Spleen (tissue), 11 donors: ENCODE measurements around the gene LAMB1. TPM values are rescaled to one million over a fixed set of nuclear protein-coding genes. Genes with fewer than 3 reads are reported as not detected.

Experiments used
- DNase-seq: peaks from one replicate; pipeline ENCODE4 v3.0.0-alpha.2; 2020
- H3K27ac ChIP-seq, 8 donors: fragments of 200-600 bp; sonication (generic) in 7 of 8; 1 replicate in 4 of 8; 2 replicates in 4 of 8; pipeline versions ENCODE4 v1.5.0 to v1.8.0; 2016 to 2021; ENCODE audit warnings: inconsistent platforms in 4 of 8, mild to moderate bottlenecking in 4 of 8, moderate library complexity in 1 of 8
- H3K27me3 ChIP-seq, 7 donors: fragments of 200-600 bp; sonication (generic) in 6 of 7; replicated peaks in 1 of 7; 1 replicate in 4 of 7; 2 replicates in 3 of 7; pipeline versions ENCODE4 v1.5.0 to v1.8.0; 2016 to 2021; ENCODE audit warnings: inconsistent platforms in 3 of 7, mild to moderate bottlenecking in 1 of 7
- H3K36me3 ChIP-seq, 6 donors: fragments of 200-600 bp; sonication (generic) in 5 of 6; 1 replicate in 4 of 6; 2 replicates in 2 of 6; pipeline versions ENCODE4 v1.5.0 to v1.8.0; 2016 to 2021; ENCODE audit warnings: inconsistent platforms in 2 of 6
- H3K4me1 ChIP-seq, 6 donors: fragments of 200-600 bp; sonication (generic) in 5 of 6; 1 replicate in 3 of 6; 2 replicates in 3 of 6; pipeline versions ENCODE4 v1.5.0 to v1.8.0; 2016 to 2021; ENCODE audit warnings: inconsistent platforms in 3 of 6
- H3K4me3 ChIP-seq, 8 donors: fragments of 200-600 bp; sonication (generic) in 7 of 8; 1 replicate in 4 of 8; 2 replicates in 4 of 8; pipeline versions ENCODE4 v1.5.0 to v1.8.0; 2016 to 2021; ENCODE audit warnings: inconsistent platforms in 4 of 8, mild to moderate bottlenecking in 4 of 8, moderate library complexity in 2 of 8
- H3K9me3 ChIP-seq, 8 donors: fragments of 200-600 bp; sonication (generic) in 7 of 8; 1 replicate in 4 of 8; 2 replicates in 4 of 8; pipeline versions ENCODE4 v1.5.0 to v1.8.0; 2016 to 2021; ENCODE audit warnings: inconsistent platforms in 4 of 8
- CTCF ChIP-seq, 11 experiments: fragments of 200-600 bp in 7 of 11; fragments of 450-650 bp in 4 of 11; sonication (generic) in 4 of 11; IDR thresholded peaks in 8 of 11; conservative IDR thresholded peaks in 3 of 11; 1 replicate in 7 of 11; 2 replicates in 4 of 11; pipeline versions ENCODE4 v1.4.0 to v1.8.0; 2016 to 2021; ENCODE audit warnings: antibody characterized with exemption in 11 of 11, inconsistent platforms in 4 of 11, mild to moderate bottlenecking in 1 of 11
- POLR2A ChIP-seq, 3 donors: fragments of 450-650 bp; IDR thresholded peaks; one replicate each; pipeline ENCODE4 v1.5.1; 2017; ENCODE audit warnings: antibody characterized with exemption in 3 of 3, mild to moderate bottlenecking in 1 of 3
- POLR2AphosphoS5 ChIP-seq, 3 donors: sonication (generic); formaldehyde crosslinking; IDR thresholded peaks; one replicate each; pipeline ENCODE4 v1.5.1; 2017; ENCODE audit warnings: antibody characterized with exemption in 3 of 3
- WGBS, 5 donors: extraction: QIAGEN DNeasy Blood & Tissue Kit in 3 of 5; methylation state at CpG; one replicate each; pipeline versions ENCODE4 v1.1.5 to v1.1.7; 2013 to 2018; 5-methylcytosine and 5-hydroxymethylcytosine counted together
- intact Hi-C: fragments of 100-400 bp; cut with DNase I; formaldehyde crosslinking; loops from one replicate; pipeline ENCODE4 v1.15.0; 2023; ENCODE audit warnings: low total_unique reads
- polyA plus RNA-seq, 3 donors: library from polyadenylated mRNA; stranded (reverse); fragments of 200-250 nt; gene quantifications; one replicate each; pipeline ENCODE4 v1.2.1, GENCODE V29; 2013
- total RNA-seq, 7 donors: library from RNA; depleted of rRNA in 3 of 7; stranded (reverse); fragments of >200 nt in 3 of 7; fragmentation: NEBNext Ultra II Directional in 4 of 7; extraction: Animal tissue kit (Norgen Biotek cat#: 25700) in 4 of 7; gene quantifications; one replicate each; pipeline versions ENCODE4 v1.1.0 to v1.2.1, GENCODE V29; 2016 to 2021
- donor health status: healthy with polysubstance abuse.
- donor health status: DM: no; HTN: no; CAD: no; lungs with moderate emphysema.
- donor health status: DM: no; HTN: no; CAD: no.
- donor health status: Bipolar disorder and iron deficiency.
- donor health status: healthy.
- donor health status: DM: no; HTN: no; CAD: no.
- donor health status: DM: yes; HTN: yes; CAD: no.

The LAMB1 gene
- total and polyA plus RNA-seq, 10 donors: 51.4 to 181 (median 126) TPM

GRCh38 chr7:107989618-107990373, 13.2 kb downstream of the LAMB1 start:
- Histone ChIP-seq H3K27me3 (peaks cover 0 to 25% (median 0%) of the 10 kb centered on the region in 7 donors), H3K4me3 (no peak overlapping the region), H3K9me3 (no peaks in the 10 kb centered on the region), H3K27ac (peak overlapping the region in 1 of 8 donors; percentile 25), H3K36me3 (peaks cover 0 to 36% (median 0%) of the 10 kb centered on the region in 6 donors), H3K4me1 (peaks cover 0 to 2% (median 0%) of the 10 kb centered on the region in 6 donors)
- no peak for TF ChIP-seq CTCF (IDR thresholded peaks at IDR 0.05 in 8 of 11, conservative IDR thresholded peaks at IDR 0.05 in 3 of 11)
- no peak for TF ChIP-seq POLR2AphosphoS5 (IDR thresholded peaks at IDR 0.05)
- DNase-seq: no peak
- 83 to 92% (median 88%) methylated on average over 9 of the region's 9 CpGs for WGBS, 5 donors
- intact Hi-C loops: no loop called here

GRCh38 chr7:107982918-107983389, 20.0 kb downstream of the LAMB1 start:
- Histone ChIP-seq H3K27me3 (no peaks in the 10 kb centered on the region), H3K4me1 (no peaks in the 10 kb centered on the region), H3K9me3 (no peaks in the 10 kb centered on the region), H3K4me3 (no peak overlapping the region), H3K27ac (peak overlapping the region in 2 of 8 donors; percentile 5 to 10), H3K36me3 (peaks cover 0 to 33% (median 0%) of the 10 kb centered on the region in 6 donors)
- 47 to 64% (median 54%) methylated on average over 2 of the region's 2 CpGs for WGBS, 5 donors
- intact Hi-C loops: no loop called here
- DNase-seq: no peak
- TF ChIP-seq CTCF (IDR thresholded peaks at IDR 0.05 in 8 of 11, conservative IDR thresholded peaks at IDR 0.05 in 3 of 11) (peak in 1 of 11 experiments; percentile 24), POLR2AphosphoS5 (IDR thresholded peaks at IDR 0.05) (no peak), POLR2A (IDR thresholded peaks at IDR 0.05) (no peak)

- no peak for DNase-seq
- Histone ChIP-seq H3K4me3 (no peak overlapping the region), H3K9me3 (no peaks in the 10 kb centered on the region), H3K4me1 (no peaks in the 10 kb centered on the region), H3K27ac (peak overlapping the region in 2 of 8 donors; percentile 5 to 23), H3K27me3 (no peaks in the 10 kb centered on the region), H3K36me3 (peaks cover 0 to 33% (median 0%) of the 10 kb centered on the region in 6 donors)
- intact Hi-C loops: no loop called here
- WGBS, 5 donors: 71 to 83% (median 78%) methylated on average over 9 of the region's 9 CpGs
- TF ChIP-seq CTCF (IDR thresholded peaks at IDR 0.05 in 8 of 11, conservative IDR thresholded peaks at IDR 0.05 in 3 of 11): no peak
- no peak for TF ChIP-seq POLR2AphosphoS5 (IDR thresholded peaks at IDR 0.05)
- no peak for TF ChIP-seq POLR2A (IDR thresholded peaks at IDR 0.05)
These were observed 20.7 kb downstream of the LAMB1 start for GRCh38 chr7:107982042-107982840.

- DNase-seq: no peak
- Histone ChIP-seq H3K27me3 (no peaks in the 10 kb centered on the region), H3K27ac (peak overlapping the region in 1 of 8 donors; percentile 23), H3K9me3 (no peaks in the 10 kb centered on the region), H3K36me3 (peaks cover 0 to 35% (median 0%) of the 10 kb centered on the region in 6 donors), H3K4me3 (no peak overlapping the region), H3K4me1 (no peaks in the 10 kb centered on the region)
- WGBS, 5 donors: 75 to 88% (median 78%) methylated on average over 4 of the region's 4 CpGs
- TF ChIP-seq POLR2A (IDR thresholded peaks at IDR 0.05): no peak
- no peak for TF ChIP-seq CTCF (IDR thresholded peaks at IDR 0.05 in 8 of 11, conservative IDR thresholded peaks at IDR 0.05 in 3 of 11)
- TF ChIP-seq POLR2AphosphoS5 (IDR thresholded peaks at IDR 0.05): no peak
- intact Hi-C loops: no loop called here
These were observed 21.5 kb downstream of the LAMB1 start for GRCh38 chr7:107981466-107981865.
